ENCODE measurements around the gene CDH13. TPM values are rescaled to one million over a fixed set of nuclear protein-coding genes. Genes with fewer than 3 reads are reported as not detected.

Gene CDH13
- total and polyA plus RNA-seq, 2 experiments from 2014 or later: 1.2 to 1.5 TPM

DNA sequence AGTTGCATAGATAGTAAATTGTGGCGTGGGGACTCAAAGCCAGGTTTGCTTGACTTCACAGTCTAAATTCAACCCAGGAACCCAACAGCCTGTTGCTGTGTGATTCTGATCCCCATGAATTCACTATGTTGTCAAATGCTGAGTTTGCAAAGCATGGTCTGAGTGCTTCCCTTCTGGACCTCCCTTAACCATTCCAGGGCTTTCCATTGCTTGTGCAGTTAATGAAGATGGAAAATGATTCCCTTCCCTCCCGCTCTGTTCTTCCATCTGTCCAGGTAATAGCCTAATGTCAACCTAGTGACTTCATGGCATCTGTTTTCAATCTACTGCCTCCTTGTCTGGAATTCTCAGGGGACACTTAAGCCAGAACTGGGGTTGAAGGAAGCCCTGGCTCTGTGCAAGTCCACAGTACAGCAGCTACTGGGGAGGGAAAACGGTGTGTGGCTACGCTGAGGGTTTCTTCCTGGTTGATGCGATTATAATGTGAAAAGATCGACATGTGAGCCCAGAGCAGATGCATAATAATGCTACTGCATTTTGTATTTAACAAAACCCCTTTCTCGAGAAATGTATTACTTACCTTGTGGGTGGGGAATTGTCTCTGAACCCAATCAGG is 206.7 kb downstream of the CDH13 start:
- Histone ChIP-seq H4K20me1 (ENCODE audit: insufficient read depth, poor library complexity, severe bottlenecking) (no peaks in the 10 kb centered on the region), H3K4me2 (no peak overlapping the region), H2AFZ (no peak overlapping the region), H3K9me2 (replicated peaks; ENCODE audit: insufficient read depth) (no peaks in the 10 kb centered on the region), H3K36me3 (replicated peaks; ENCODE audit: insufficient read depth, low read depth) (no peaks in the 10 kb centered on the region), H3K79me2 (no peaks in the 10 kb centered on the region), H3K9me3 (ENCODE audit: low read depth) (no peaks in the 10 kb centered on the region), H3K4me3 (no peak overlapping the region), H3K27ac (no peak overlapping the region), H3K4me1 (ENCODE audit: insufficient read depth) (no peaks in the 10 kb centered on the region), H3K27me3 (no peaks in the 10 kb centered on the region)
- no peak for TF ChIP-seq EZH2 (IDR thresholded peaks at IDR 0.05; ENCODE audit: borderline replicate concordance)
- TF ChIP-seq, protein P1, sequence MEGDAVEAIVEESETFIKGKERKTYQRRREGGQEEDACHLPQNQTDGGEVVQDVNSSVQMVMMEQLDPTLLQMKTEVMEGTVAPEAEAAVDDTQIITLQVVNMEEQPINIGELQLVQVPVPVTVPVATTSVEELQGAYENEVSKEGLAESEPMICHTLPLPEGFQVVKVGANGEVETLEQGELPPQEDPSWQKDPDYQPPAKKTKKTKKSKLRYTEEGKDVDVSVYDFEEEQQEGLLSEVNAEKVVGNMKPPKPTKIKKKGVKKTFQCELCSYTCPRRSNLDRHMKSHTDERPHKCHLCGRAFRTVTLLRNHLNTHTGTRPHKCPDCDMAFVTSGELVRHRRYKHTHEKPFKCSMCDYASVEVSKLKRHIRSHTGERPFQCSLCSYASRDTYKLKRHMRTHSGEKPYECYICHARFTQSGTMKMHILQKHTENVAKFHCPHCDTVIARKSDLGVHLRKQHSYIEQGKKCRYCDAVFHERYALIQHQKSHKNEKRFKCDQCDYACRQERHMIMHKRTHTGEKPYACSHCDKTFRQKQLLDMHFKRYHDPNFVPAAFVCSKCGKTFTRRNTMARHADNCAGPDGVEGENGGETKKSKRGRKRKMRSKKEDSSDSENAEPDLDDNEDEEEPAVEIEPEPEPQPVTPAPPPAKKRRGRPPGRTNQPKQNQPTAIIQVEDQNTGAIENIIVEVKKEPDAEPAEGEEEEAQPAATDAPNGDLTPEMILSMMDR (IDR thresholded peaks at IDR 0.05; ENCODE audit: poor library complexity): no peak
- no peak for TF ChIP-seq EZH2phosphoT487 (IDR thresholded peaks at IDR 0.05; ENCODE audit: low read depth, severe bottlenecking, unreplicated experiment)
- WGBS (ENCODE audit: low lambda C conversion rate, missing lambda C conversion rate): 74% methylated on average over 7 of the region's 7 CpGs
- DNase-seq (ENCODE audit: low spot score): no peak

DNA sequence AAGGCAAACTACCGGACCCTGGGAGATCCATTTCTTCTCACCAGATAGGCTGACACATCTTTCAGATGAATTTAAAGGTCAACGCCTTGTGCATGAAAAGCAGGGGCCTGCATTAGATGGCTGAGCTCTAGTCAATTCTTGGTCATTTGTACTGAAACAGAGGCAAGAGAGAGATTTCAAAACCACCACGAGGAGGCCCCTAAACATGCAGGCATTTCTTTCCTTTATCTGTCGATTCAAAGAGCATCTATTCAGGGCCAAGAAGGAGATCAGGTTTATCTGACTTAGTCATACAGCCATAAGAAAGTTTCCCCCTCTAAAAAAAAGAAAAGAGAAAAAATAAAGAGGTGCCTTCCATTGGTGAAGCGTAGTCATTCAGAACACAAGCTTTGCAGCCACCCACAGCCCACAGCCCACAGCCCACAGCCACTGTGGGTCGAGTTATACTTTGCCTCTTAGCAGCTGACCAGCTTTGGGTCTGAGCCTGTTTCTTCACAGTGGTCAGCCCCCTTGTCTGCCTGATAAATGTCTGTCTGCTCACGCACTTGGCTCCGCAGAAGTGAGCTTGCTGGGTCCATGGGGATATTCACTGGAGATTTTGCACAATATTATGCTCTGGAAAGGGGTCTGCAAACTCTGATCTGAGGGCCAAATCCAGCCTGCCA is 207.5 kb downstream of the CDH13 start:
- H3K36me3 ChIP-seq (replicated peaks; ENCODE audit: insufficient read depth, low read depth): no peaks in the 10 kb centered on the region
- H3K9me3 ChIP-seq (ENCODE audit: low read depth): no peaks in the 10 kb centered on the region
- H3K4me2 ChIP-seq: no peak overlapping the region
- H3K4me3 ChIP-seq: no peak overlapping the region
- TF ChIP-seq, protein P1 (IDR thresholded peaks at IDR 0.05; ENCODE audit: poor library complexity): no peak
- no peak for TF ChIP-seq EZH2 (IDR thresholded peaks at IDR 0.05; ENCODE audit: borderline replicate concordance)
- TF ChIP-seq EZH2phosphoT487 (IDR thresholded peaks at IDR 0.05; ENCODE audit: low read depth, severe bottlenecking, unreplicated experiment): no peak
- H3K4me1 ChIP-seq (ENCODE audit: insufficient read depth): no peaks in the 10 kb centered on the region
- no peak overlapping the region for H3K27ac ChIP-seq
- no peak overlapping the region for H2AFZ ChIP-seq
- WGBS (ENCODE audit: low lambda C conversion rate, missing lambda C conversion rate): 77% methylated on average over 8 of the region's 8 CpGs
- no peak for DNase-seq (ENCODE audit: low spot score)
- H3K9me2 ChIP-seq (replicated peaks; ENCODE audit: insufficient read depth): no peaks in the 10 kb centered on the region
- no peaks in the 10 kb centered on the region for H3K27me3 ChIP-seq
- no peaks in the 10 kb centered on the region for H4K20me1 ChIP-seq (ENCODE audit: insufficient read depth, poor library complexity, severe bottlenecking)
- no peaks in the 10 kb centered on the region for H3K79me2 ChIP-seq

DNA sequence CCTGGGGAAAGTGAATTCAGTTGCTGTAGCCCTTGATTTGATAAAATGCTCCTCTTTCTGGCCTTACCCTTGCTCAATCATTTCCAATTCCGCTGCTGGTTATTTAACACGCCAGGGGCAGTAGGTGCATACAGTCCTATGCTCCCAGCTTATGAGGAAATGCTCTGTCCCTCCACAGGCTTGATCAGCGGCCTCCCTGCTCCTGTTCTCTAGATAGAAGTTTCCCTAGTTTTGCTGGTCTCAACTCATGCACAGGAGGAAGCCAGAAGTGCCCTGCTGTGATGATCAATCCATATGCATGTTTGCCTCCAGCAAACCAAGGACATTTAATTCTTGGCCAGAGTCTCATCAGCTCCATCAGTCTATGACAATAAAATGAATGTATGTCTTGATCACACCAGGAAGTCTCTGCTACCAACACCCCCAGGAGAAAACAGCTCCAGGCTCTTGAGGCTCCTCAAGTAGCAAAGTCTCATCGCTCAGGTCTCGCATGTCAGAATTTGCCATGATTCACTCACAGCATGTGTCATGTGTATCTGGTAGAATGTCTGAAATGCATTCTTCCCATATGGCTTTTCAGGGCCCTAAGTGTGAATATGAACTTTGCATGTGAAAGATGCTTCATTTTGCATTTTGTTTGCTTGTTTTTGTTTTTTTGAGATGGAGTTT is 208.9 kb downstream of the CDH13 start:
- Histone ChIP-seq H3K36me3 (replicated peaks; ENCODE audit: insufficient read depth, low read depth) (no peaks in the 10 kb centered on the region), H3K4me2 (no peak overlapping the region)
- WGBS (ENCODE audit: low lambda C conversion rate, missing lambda C conversion rate): 85% methylated on average over 5 of the region's 5 CpGs

More for the DNA sequence above, 208.9 kb downstream of the CDH13 start:
- H3K27me3 ChIP-seq: no peaks in the 10 kb centered on the region
- TF ChIP-seq EZH2phosphoT487 (IDR thresholded peaks at IDR 0.05; ENCODE audit: low read depth, severe bottlenecking, unreplicated experiment) (no peak), EZH2 (IDR thresholded peaks at IDR 0.05; ENCODE audit: borderline replicate concordance) (no peak)
- TF ChIP-seq, protein P1 (IDR thresholded peaks at IDR 0.05; ENCODE audit: poor library complexity): no peak
- H2AFZ ChIP-seq: no peak overlapping the region
- no peak overlapping the region for H3K27ac ChIP-seq
- H3K79me2 ChIP-seq: no peaks in the 10 kb centered on the region
- no peaks in the 10 kb centered on the region for H3K4me1 ChIP-seq (ENCODE audit: insufficient read depth)
- no peak for DNase-seq (ENCODE audit: low spot score)
- no peaks in the 10 kb centered on the region for H3K9me3 ChIP-seq (ENCODE audit: low read depth)
- no peak overlapping the region for H3K4me3 ChIP-seq
- no peaks in the 10 kb centered on the region for H3K9me2 ChIP-seq (replicated peaks; ENCODE audit: insufficient read depth)
- H4K20me1 ChIP-seq (ENCODE audit: insufficient read depth, poor library complexity, severe bottlenecking): no peaks in the 10 kb centered on the region

All from hepatocyte (in vitro differentiated cells).